Camera-type eye (tissue), 1 donor: ENCODE data around the gene LRRC49. TPM values are rescaled to one million over a fixed set of nuclear protein-coding genes. Genes with fewer than 3 reads are reported as not detected.

Source experiments
- total RNA-seq: library from RNA; depleted of rRNA; stranded (reverse); fragments of >200 nt; gene quantifications from one replicate; pipeline ENCODE4 v1.2.3, GENCODE V29; 2014

LRRC49 gene, protein sequence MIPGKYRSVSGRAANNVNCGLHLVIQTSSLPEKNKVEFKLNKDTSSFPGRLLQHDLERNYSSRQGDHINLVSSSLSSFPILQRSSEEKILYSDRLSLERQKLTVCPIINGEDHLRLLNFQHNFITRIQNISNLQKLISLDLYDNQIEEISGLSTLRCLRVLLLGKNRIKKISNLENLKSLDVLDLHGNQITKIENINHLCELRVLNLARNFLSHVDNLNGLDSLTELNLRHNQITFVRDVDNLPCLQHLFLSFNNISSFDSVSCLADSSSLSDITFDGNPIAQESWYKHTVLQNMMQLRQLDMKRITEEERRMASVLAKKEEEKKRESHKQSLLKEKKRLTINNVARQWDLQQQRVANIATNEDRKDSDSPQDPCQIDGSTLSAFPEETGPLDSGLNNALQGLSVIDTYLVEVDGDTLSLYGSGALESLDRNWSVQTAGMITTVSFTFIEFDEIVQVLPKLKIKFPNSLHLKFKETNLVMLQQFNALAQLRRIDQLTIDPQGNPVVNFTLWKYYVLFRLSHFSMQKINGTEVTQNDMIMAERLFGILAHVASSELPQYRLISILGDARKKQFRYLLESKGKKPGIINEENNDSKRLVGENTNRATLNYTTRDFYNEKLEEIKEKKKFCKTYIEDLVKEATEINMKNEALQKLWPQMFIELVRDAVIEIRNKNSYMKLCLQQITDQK
- total RNA-seq, result 63.4 TPM

DNA sequence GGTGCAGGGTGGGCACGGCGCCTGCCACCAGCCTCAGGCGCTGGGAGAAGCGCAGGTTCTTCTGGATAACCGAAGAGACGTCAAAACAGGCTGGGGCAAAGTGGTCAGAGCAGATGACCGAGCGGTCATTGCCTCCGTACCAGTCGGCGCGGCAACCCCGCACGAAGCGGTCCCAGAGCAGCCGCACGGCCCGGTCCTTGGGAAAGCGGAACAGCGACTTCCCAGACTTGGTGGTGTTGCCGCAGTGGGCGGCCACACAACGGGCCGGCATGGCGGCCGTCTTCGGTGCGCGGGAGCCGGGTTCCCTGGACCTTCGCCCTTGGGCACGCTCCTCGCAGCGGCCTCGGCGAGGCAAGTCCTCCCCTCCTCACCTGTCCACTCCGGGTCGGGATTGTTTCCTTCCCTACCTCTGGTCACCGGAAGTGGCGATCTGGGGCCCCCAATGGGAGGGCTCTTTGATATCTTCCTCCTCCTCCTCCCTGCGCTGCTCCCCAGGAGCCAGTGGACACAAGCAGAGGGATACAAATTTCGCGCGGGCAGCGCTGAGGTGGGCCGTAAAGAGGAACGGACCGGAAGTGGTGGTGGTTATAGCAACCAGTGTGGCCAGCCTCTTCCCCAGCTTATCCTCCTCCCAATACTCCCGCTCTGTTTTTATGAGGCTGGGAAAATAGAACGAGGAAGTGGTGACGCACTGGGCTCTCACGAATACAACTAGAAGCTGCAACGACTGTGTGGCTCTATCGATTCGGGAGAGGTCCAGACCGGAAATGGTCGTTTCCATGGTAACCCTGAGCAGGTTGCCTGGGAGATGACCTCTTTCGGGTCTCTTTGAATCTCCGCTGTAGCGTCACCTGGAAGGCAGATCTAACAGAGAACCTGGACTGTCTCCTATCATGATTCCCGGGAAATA is at the start of gene LRRC49, which contains the start of gene THAP10:
TSS of gene LRRC49 (plus strand) at position 825 of the 910 bp plus-strand sequence. CDS start at position 894, 69 bp downstream.
TSS of gene THAP10 (minus strand) at position 432 of the 910 bp plus-strand sequence. CDS start at position 271, 161 bp downstream.

DNA sequence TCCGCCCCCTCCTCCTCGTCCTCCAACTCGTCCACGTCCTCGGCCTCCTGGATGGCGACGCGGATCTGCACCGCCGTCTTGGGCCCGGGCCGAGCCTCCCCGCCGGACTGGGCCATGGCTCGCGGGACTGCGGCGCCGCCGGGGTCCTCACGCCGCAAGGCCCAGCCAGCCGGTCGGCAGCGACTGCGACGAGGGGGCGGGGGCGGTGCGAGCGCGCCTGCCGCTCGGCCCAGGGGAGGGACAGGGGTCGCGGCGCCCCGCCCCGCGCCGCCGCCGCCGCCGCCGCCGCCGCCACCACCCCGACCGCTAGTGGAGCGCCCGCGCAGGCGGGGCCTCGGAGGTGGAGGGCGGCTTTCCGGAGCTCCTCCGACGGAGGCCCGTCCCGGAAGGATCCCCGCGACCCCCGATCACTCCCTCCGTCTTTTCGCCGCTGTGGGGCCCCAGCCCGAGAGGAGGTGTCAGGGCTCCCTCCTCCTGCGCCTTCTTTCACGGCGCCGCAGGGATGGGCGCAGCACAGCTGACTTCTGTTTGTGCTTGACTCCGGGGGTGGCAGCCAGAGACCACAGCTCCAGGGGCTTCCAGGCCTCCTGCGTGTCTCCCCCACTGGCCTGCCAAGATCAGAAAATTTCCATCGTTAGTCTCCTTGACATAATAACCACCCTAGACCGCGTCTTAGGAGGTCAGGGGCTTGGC is 38.5 kb upstream of the LRRC49 start, which contains the start of gene LARP6:
TSS of gene LARP6 (minus strand) at position 185 of the 693 bp plus-strand sequence. CDS start at position 116, 69 bp downstream.

Other genes starting within 250 kb of the LRRC49 start
- 126 TPM for gene UACA, start 129.3 kb upstream of the LRRC49 start, total RNA-seq
- 8.9 TPM for gene LARP6, start 38.7 kb upstream of the LRRC49 start, total RNA-seq
- gene THAP10, start 393 bp upstream of the LRRC49 start, total RNA-seq, result 5.7 TPM
- gene THSD4, start 222.6 kb downstream of the LRRC49 start, total RNA-seq, result 85.5 TPM